Erythroblast (primary cell): ENCODE results near the gene TRAPPC3L.

Experiments
- GATA1 ChIP-seq: IDR thresholded peaks from 2 replicates; pipeline ENCODE4 v1.6.1; 2011; ENCODE audit warnings: low read depth, mild to moderate bottlenecking, control low read depth, low read length, moderate library complexity
- POLR2A ChIP-seq: IDR thresholded peaks from 2 replicates; pipeline ENCODE4 v1.6.1; 2011; ENCODE audit warnings: mild to moderate bottlenecking, low read length

GRCh38 chr6:116522896-116523295, 22.6 kb downstream of the TRAPPC3L start:
- TF ChIP-seq POLR2A (no peak), GATA1 (no peak)
